ENCODE data around the gene SLC43A2.

- TF ChIP-seq CTCF (IDR thresholded peaks at IDR 0.05 in 8 of 11, conservative IDR thresholded peaks at IDR 0.05 in 3 of 11): no peak
- TF ChIP-seq POLR2A (IDR thresholded peaks at IDR 0.05): no peak
- TF ChIP-seq POLR2AphosphoS5 (IDR thresholded peaks at IDR 0.05): no peak
Observed at GRCh38 chr17:1625581-1625980, 3.1 kb downstream of the SLC43A2 start.

Data from spleen (tissue), 7 donors.